GM23338 (cell line): ENCODE data around the gene PAPPA. TPM values are rescaled to one million over a fixed set of nuclear protein-coding genes. Genes with fewer than 3 reads are reported as not detected.
A peak's percentile ranks its signal among the peaks of the same experiment; 100 is the strongest.

Experiments
- ATAC-seq: fragments of 200-7000 bp; cut with Tn5 transposase; 3 replicates; pipeline ENCODE4 v1.9.1; 2020
- DNase-seq: peaks from one replicate; pipeline ENCODE4 v3.0.0-alpha.2; 2015; ENCODE audit warnings: low spot score
- H2AFZ ChIP-seq: fragments of 200-600 bp; sonication (generic); 2 replicates; pipeline ENCODE4 v1.8.0; 2016; ENCODE audit warnings: antibody characterized with exemption, mild to moderate bottlenecking, moderate library complexity
- H3F3A ChIP-seq: fragments of 200-600 bp; sonication (generic); replicated peaks from 2 replicates; pipeline ENCODE4 v1.8.0; 2017; ENCODE audit warnings: antibody characterized with exemption, mixed run types, low read depth
- H3K27ac ChIP-seq: fragments of 200-600 bp; sonication (generic); 2 replicates; pipeline ENCODE4 v1.6.1; 2016; ENCODE audit warnings: low read depth
- H3K27me3 ChIP-seq: fragments of 200-600 bp; sonication (generic); 2 replicates; pipeline ENCODE4 v1.8.0; 2016; ENCODE audit warnings: mild to moderate bottlenecking, mixed run types, moderate library complexity; ENCODE audit not compliant: insufficient read depth
- H3K36me3 ChIP-seq: fragments of 200-600 bp; sonication (generic); 2 replicates; pipeline ENCODE4 v1.8.0; 2016; ENCODE audit warnings: mild to moderate bottlenecking; ENCODE audit not compliant: insufficient read depth
- H3K4me1 ChIP-seq: fragments of 200-600 bp; sonication (generic); 2 replicates; pipeline ENCODE4 v1.8.0; 2016; ENCODE audit warnings: mild to moderate bottlenecking, moderate library complexity; ENCODE audit not compliant: insufficient read depth
- H3K4me2 ChIP-seq: fragments of 200-600 bp; sonication (generic); 2 replicates; pipeline ENCODE4 v1.7.1; 2017; ENCODE audit warnings: mixed run types
- H3K4me3 ChIP-seq: fragments of 200-600 bp; sonication (generic); 2 replicates; pipeline ENCODE4 v1.6.1; 2016; ENCODE audit warnings: mixed run types
- H3K79me2 ChIP-seq: fragments of 200-600 bp; sonication (generic); replicated peaks from 2 replicates; pipeline ENCODE4 v1.8.0; 2017; ENCODE audit warnings: mild to moderate bottlenecking; ENCODE audit not compliant: insufficient read depth
- H3K9me2 ChIP-seq: fragments of 200-600 bp; sonication (generic); 2 replicates; pipeline ENCODE4 v1.8.0; 2017; ENCODE audit not compliant: insufficient read depth
- H4K20me1 ChIP-seq: fragments of 200-600 bp; sonication (generic); replicated peaks from 2 replicates; pipeline ENCODE4 v1.8.0; 2017; ENCODE audit warnings: mild to moderate bottlenecking; ENCODE audit not compliant: insufficient read depth
- H3K27ac Mint-ChIP-seq: 2 replicates; pipeline ENCODE4 v1.8.0; 2020; ENCODE audit warnings: inconsistent platforms, mild to moderate bottlenecking, moderate library complexity, mixed read lengths
- H3K27me3 Mint-ChIP-seq: 3 replicates; pipeline ENCODE4 v1.8.0; 2022; ENCODE audit warnings: low read depth, mild to moderate bottlenecking, moderate library complexity, mixed read lengths, inconsistent platforms; ENCODE audit not compliant: insufficient read depth, poor library complexity
- H3K36me3 Mint-ChIP-seq: 3 replicates; pipeline ENCODE4 v1.8.0; 2021; ENCODE audit warnings: low read depth, mild to moderate bottlenecking, inconsistent platforms, moderate library complexity, mixed read lengths
- H3K4me1 Mint-ChIP-seq: 3 replicates; pipeline ENCODE4 v1.8.0; 2020; ENCODE audit warnings: mild to moderate bottlenecking, inconsistent platforms, mixed read lengths
- H3K4me3 Mint-ChIP-seq: 3 replicates; pipeline ENCODE4 v1.8.0; 2021; ENCODE audit warnings: moderate library complexity, mild to moderate bottlenecking, inconsistent platforms, mixed read lengths
- H3K9me3 Mint-ChIP-seq: 3 replicates; pipeline ENCODE4 v1.8.0; 2020; ENCODE audit warnings: moderate library complexity, mild to moderate bottlenecking, inconsistent platforms, mixed read lengths
- ETS1 ChIP-seq: IDR thresholded peaks from 2 replicates; pipeline ENCODE4 v1.6.1; 2016; ENCODE audit warnings: antibody characterized with exemption
- EZH2 ChIP-seq: fragments of 200-600 bp; sonication (generic); IDR thresholded peaks from one replicate; pipeline ENCODE4 v1.8.0; 2017; ENCODE audit warnings: antibody characterized with exemption, mild to moderate bottlenecking, low read depth; ENCODE audit not compliant: unreplicated experiment
- JUNB ChIP-seq: IDR thresholded peaks from one replicate; pipeline ENCODE4 v1.6.1; 2016; ENCODE audit warnings: antibody characterized with exemption; ENCODE audit not compliant: unreplicated experiment
- STAT1 ChIP-seq: IDR thresholded peaks from one replicate; pipeline ENCODE4 v1.6.1; 2016; ENCODE audit warnings: antibody characterized with exemption; ENCODE audit not compliant: unreplicated experiment
- ZNF462 ChIP-seq: fragments of 250-450 bp; sonication (Bioruptor Pico); IDR thresholded peaks from 2 replicates; pipeline ENCODE4 v1.5.0; 2020; ENCODE audit warnings: mild to moderate bottlenecking, moderate library complexity
- polyA plus RNA-seq: library from polyadenylated mRNA; unstranded; fragments of >200 nt; fragmentation: Nextera tagmentation; extraction: Ambion mirVana; gene quantifications from 2 replicates; pipeline ENCODE4 v1.2.1, GENCODE V29; 2016
- total RNA-seq: library from RNA; depleted of rRNA; stranded (reverse); fragments of >200 nt; shearing (Covaris generic); gene quantifications from 2 replicates; pipeline ENCODE4 v1.2.3, GENCODE V29; 2014
- TF ChIP-seq, protein P1 (sequence below), 2 experiments: fragments of 200-600 bp in 1 of 2; sonication (generic) in 1 of 2; conservative IDR thresholded peaks; 2 replicates each; pipeline versions ENCODE4 v1.5.1 to v1.6.1; 2016 to 2017; ENCODE audit warnings: antibody characterized with exemption in 2 of 2, low read depth in 2 of 2, mild to moderate bottlenecking in 2 of 2, moderate library complexity in 1 of 2

PAPPA gene
- total and polyA plus RNA-seq, 2 experiments from 2014 or later: 0.38 to 0.66 TPM

DNA sequence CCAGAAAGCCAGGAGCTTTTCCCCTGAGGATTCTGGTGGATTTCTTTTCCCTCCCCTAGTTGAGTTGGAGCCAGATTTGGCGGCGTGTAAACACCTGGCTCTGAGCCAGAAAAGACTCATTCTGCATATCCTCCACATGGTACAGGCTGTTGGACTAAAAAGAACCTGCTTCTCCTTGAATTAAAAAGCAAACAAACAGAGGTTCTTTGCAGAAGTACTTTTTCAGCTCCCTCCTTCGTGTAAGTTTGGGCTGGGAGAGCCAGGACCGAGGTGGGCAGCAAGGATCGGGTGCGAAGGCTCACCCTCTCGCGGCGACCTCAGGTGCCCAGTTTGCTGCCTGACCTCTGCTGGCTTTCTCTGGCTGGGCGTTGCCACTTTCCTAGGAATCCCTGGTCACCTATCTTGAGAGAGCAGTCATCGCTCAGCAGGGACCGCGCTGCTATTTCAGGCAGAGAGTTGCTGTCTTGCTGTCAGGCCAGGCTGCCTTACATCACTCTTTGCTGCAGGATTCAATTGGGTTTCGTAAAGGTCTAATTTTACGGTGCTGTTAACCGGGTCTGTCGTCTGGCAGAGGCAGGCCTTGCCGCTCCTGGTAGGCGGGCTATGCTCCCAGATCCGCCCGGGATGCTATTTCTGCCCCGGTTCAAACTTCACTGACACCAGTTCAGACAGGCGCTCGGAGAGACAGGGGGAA, 3.2 kb downstream of the PAPPA start:
- Mint-ChIP-seq H3K4me1 (peaks cover 44% of the 10 kb centered on the region), H3K36me3 (no peaks in the 10 kb centered on the region; the same call in 2 of the 3 replicates), H3K27me3 (peaks cover 49% of the 10 kb centered on the region), H3K9me3 (peaks cover 2% of the 10 kb centered on the region; the same call in 1 of the 3 replicates), H3K27ac (no peak overlapping the region), H3K4me3 (peak overlapping the region; percentile 67)
- peak overlapping the region; percentile 55 for H3K4me3 ChIP-seq
- H3K36me3 ChIP-seq: no peaks in the 10 kb centered on the region
- peaks cover 36% of the 10 kb centered on the region for H3K4me1 ChIP-seq
- no peak overlapping the region for H3K27ac ChIP-seq
- H3K9me2 ChIP-seq: no peaks in the 10 kb centered on the region
- peak; percentile 74 for DNase-seq
- H3K79me2 ChIP-seq: no peaks in the 10 kb centered on the region
- H3F3A ChIP-seq: 0 out of 2 replicates have a peak, but pooled peaks cover 3% of the 10 kb centered on the region
- TF ChIP-seq STAT1: no peak
- TF ChIP-seq, protein P1, sequence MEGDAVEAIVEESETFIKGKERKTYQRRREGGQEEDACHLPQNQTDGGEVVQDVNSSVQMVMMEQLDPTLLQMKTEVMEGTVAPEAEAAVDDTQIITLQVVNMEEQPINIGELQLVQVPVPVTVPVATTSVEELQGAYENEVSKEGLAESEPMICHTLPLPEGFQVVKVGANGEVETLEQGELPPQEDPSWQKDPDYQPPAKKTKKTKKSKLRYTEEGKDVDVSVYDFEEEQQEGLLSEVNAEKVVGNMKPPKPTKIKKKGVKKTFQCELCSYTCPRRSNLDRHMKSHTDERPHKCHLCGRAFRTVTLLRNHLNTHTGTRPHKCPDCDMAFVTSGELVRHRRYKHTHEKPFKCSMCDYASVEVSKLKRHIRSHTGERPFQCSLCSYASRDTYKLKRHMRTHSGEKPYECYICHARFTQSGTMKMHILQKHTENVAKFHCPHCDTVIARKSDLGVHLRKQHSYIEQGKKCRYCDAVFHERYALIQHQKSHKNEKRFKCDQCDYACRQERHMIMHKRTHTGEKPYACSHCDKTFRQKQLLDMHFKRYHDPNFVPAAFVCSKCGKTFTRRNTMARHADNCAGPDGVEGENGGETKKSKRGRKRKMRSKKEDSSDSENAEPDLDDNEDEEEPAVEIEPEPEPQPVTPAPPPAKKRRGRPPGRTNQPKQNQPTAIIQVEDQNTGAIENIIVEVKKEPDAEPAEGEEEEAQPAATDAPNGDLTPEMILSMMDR (conservative IDR thresholded peaks at IDR 0.05; ENCODE audit: low read depth in 2 of 2): 0 out of 4 replicates have a peak, but pooled peaks of 1 of the 2 experiments have one; percentile 10
- H4K20me1 ChIP-seq: no peaks in the 10 kb centered on the region
- peak overlapping the region; percentile 9 for H2AFZ ChIP-seq
- H3K27me3 ChIP-seq: peaks cover 63% of the 10 kb centered on the region
- ATAC-seq: peak; percentile 45
- H3K4me2 ChIP-seq: peak overlapping the region; percentile 89

DNA sequence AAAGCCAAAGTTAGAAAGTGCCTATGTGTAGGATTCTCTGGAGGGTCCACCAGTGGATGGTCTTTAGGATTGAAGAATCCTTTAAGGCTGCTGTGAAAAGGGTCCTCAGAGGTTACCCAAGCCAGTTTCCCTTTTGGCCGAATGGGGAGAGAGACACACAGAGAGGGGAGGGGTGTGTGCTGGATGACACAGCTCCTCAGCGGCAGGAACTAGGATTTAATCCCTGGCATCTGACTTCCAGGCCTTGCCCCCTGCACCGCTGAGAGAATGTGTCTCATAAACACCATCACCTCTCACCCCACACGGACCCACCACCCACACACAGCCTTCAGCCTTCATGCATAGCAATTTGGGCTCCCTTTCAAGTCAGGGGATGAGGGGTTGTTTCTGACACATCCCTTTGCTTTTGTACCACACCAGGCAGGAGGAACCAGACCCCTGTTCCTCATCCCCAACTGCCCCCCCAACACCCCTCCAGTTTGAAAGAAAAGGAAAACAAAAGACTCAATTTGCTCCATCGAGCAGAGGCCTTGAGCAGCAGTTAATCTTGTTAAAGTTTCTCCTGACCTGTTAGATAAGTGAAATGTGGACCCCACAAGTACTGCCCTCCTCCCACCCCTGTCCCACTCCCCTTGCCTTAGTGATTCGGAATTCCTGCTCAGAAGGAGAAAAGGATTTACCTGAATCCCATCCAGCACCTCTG, 4.0 kb downstream of the PAPPA start:
- Mint-ChIP-seq H3K9me3 (peaks cover 2% of the 10 kb centered on the region; the same call in 1 of the 3 replicates), H3K36me3 (no peaks in the 10 kb centered on the region; the same call in 2 of the 3 replicates), H3K4me1 (peaks cover 40% of the 10 kb centered on the region), H3K27ac (no peak overlapping the region), H3K4me3 (no peak overlapping the region; the same call in 1 of the 3 replicates), H3K27me3 (peaks cover 49% of the 10 kb centered on the region)
- TF ChIP-seq STAT1 (no peak), ZNF462 (no peak), JUNB (no peak), ETS1 (no peak), EZH2 (no peak)
- TF ChIP-seq, protein P1 (conservative IDR thresholded peaks at IDR 0.05; ENCODE audit: low read depth in 2 of 2): no peak
- Histone ChIP-seq H3K27ac (no peak overlapping the region), H3K4me3 (peak overlapping the region; percentile 55), H3F3A (0 out of 2 replicates have a peak, but pooled peaks cover 3% of the 10 kb centered on the region), H3K4me1 (peaks cover 31% of the 10 kb centered on the region), H3K79me2 (no peaks in the 10 kb centered on the region), H4K20me1 (no peaks in the 10 kb centered on the region), H3K27me3 (peaks cover 63% of the 10 kb centered on the region), H3K9me2 (no peaks in the 10 kb centered on the region), H3K4me2 (peak overlapping the region; percentile 89), H3K36me3 (no peaks in the 10 kb centered on the region), H2AFZ (peak overlapping the region; percentile 9)
- DNase-seq (peak; percentile 59), ATAC-seq (peak; percentile 26)
